K562 (cell line): ENCODE measurements around the gene HES6. TPM values are rescaled to one million over a fixed set of nuclear protein-coding genes. Genes with fewer than 3 reads are reported as not detected.
A peak's percentile ranks its signal among the peaks of the same experiment; 100 is the strongest.

Experiments
- CBFB ChIP-seq: sonication (generic); formaldehyde crosslinking; IDR thresholded peaks from 2 replicates; pipeline ENCODE4 v1.4.0; 2020; ENCODE audit warnings: mild to moderate bottlenecking, missing genetic modification reagents
- CGGBP1 ChIP-seq: fragments of 250-450 bp; sonication (Bioruptor Pico); IDR thresholded peaks from 2 replicates; pipeline ENCODE4 v1.9.0; 2021; ENCODE audit warnings: mild to moderate bottlenecking
- FUS ChIP-seq: fragments of 200-400 bp; formaldehyde crosslinking; optimal IDR thresholded peaks from 2 replicates; pipeline ENCODE3; 2017; ENCODE audit warnings: low read depth, low read length
- KLF1 ChIP-seq: fragments of 450-650 bp; IDR thresholded peaks from 2 replicates; pipeline ENCODE4 v1.6.1; 2016; ENCODE audit warnings: missing genetic modification characterization, missing compliant biosample characterization
- POLR2B ChIP-seq: fragments of 450-650 bp; IDR thresholded peaks from 2 replicates; pipeline ENCODE4 v1.6.1; 2018; ENCODE audit warnings: low read depth; ENCODE audit not compliant: partially characterized antibody
- SIN3B ChIP-seq: fragments of 450-650 bp; IDR thresholded peaks from 2 replicates; pipeline ENCODE4 v1.6.1; 2017; ENCODE audit warnings: low read depth, mild to moderate bottlenecking, moderate library complexity
- TAF1 ChIP-seq: IDR thresholded peaks from 2 replicates; pipeline ENCODE4 v1.6.1; 2011; ENCODE audit warnings: mild to moderate bottlenecking, low read length, moderate library complexity; ENCODE audit not compliant: insufficient read depth, control insufficient read depth, severe bottlenecking; ENCODE audit errors: extremely low read depth
- TAF15 ChIP-seq: fragments of 200-400 bp; formaldehyde crosslinking; IDR thresholded peaks from 2 replicates; pipeline ENCODE4 v1.6.1; 2017; ENCODE audit warnings: mild to moderate bottlenecking, low read depth, low read length, moderate library complexity
- UBTF ChIP-seq, 2 experiments: IDR thresholded peaks; 2 replicates each; pipeline ENCODE4 v1.6.1; 2012; ENCODE audit warnings: improper control_type of control experiment in 2 of 2, low read depth in 2 of 2, low read length in 2 of 2, borderline replicate concordance in 1 of 2
- VEZF1 ChIP-seq: fragments of 200-800 bp; sonication (Bioruptor generic); IDR thresholded peaks from 2 replicates; pipeline ENCODE4 v1.6.1; 2017; ENCODE audit warnings: missing genetic modification characterization, missing compliant biosample characterization
- ZBTB11 ChIP-seq, 3 experiments: fragments of 200-800 bp in 1 of 3; fragments of 250-450 bp in 1 of 3; fragments of 450-650 bp in 1 of 3; sonication (Bioruptor Pico) in 1 of 3; sonication (Bioruptor generic) in 1 of 3; formaldehyde crosslinking in 1 of 3; IDR thresholded peaks; 2 replicates each; pipeline versions ENCODE4 v1.6.1 to v1.8.0; 2016 to 2022; ENCODE audit warnings: mild to moderate bottlenecking in 2 of 3, missing genetic modification characterization in 2 of 3, missing compliant biosample characterization in 1 of 3, moderate library complexity in 1 of 3
- ZHX1 ChIP-seq: fragments of 150-350 bp; conservative IDR thresholded peaks from 2 replicates; pipeline ENCODE4 v1.6.1; 2014; ENCODE audit warnings: low read length
- ZNF124 ChIP-seq: sonication (generic); formaldehyde crosslinking; IDR thresholded peaks from 2 replicates; pipeline ENCODE4 v1.8.1; 2022; ENCODE audit warnings: missing genetic modification reagents
- ZNF24 ChIP-seq: fragments of 450-650 bp; IDR thresholded peaks from 2 replicates; pipeline ENCODE4 v1.6.1; 2016
- ZNF253 ChIP-seq: fragments of 250-450 bp; sonication (Bioruptor Pico); conservative IDR thresholded peaks from 2 replicates; pipeline ENCODE4 v1.6.1; 2021; ENCODE audit warnings: mild to moderate bottlenecking
- polyA plus RNA-seq, 8 experiments: library from polyadenylated mRNA; depleted of rRNA in 4 of 8; stranded (reverse) in 5 of 8; unstranded in 3 of 8; fragments of >200 nt; fragmentation: Nextera tagmentation in 2 of 8; fragmentation: Illumina TruSeq in 1 of 8; extraction: Ambion mirVana in 2 of 8; extraction: Trizol in 1 of 8; gene quantifications; 2 replicates each; pipeline versions ENCODE4 v1.2.1 to v1.2.3, GENCODE V29; 2011 to 2014; ENCODE audit warnings: inconsistent platforms in 1 of 8, missing spikeins in 1 of 8
- total RNA-seq, 7 experiments: library from RNA; depleted of rRNA in 6 of 7; stranded (reverse); fragments of >200 nt in 6 of 7; fragmentation: Illumina TruSeq in 2 of 7; extraction: Trizol in 2 of 7; gene quantifications; 2 replicates each; pipeline versions ENCODE4 v1.2.1 to v1.2.3, GENCODE V29; 2011 to 2021; ENCODE audit warnings: low replicate concordance in 1 of 7

The HES6 gene
- total and polyA plus RNA-seq, 9 of the 15 experiments (the other 6 are each of a cell fraction or from before 2014, with no cell fraction given), result 6.2 to 133 (median 29.2) TPM

- TF ChIP-seq ZBTB11 (CRISPR knock-in tag; IDR thresholded peaks at IDR 0.05) (peak in 1 of 3 experiments; percentile 49; a peak in 1 of 6 replicates), ZHX1 (no peak), CBFB (no peak), CGGBP1 (CRISPR knock-in tag) (no peak), ZNF253 (CRISPR knock-in tag) (no peak), ZNF24 (peak; percentile 99), TAF15 (no peak), FUS (peak; percentile 53), SIN3B (0 out of 2 replicates have a peak, but pooled peaks have one; percentile 12), UBTF (IDR thresholded peaks at IDR 0.05; ENCODE audit: borderline replicate concordance in 1 of 2, low read depth in 2 of 2, low read length in 2 of 2) (0 out of 4 replicates have a peak, but pooled peaks of 1 of the 2 experiments have one; percentile 27), TAF1 (peak; percentile 71), POLR2B (no peak), ZNF124 (CRISPR knock-in tag) (no peak), VEZF1 (CRISPR knock-in tag) (peak; percentile 48), KLF1 (tag) (no peak)
Observed at GRCh38 chr2:238239863-238240756, at the start of gene HES6 (continued).
